Ishikawa (cell line): ENCODE measurements around the gene ANXA2.

Experiments used
- CEBPB ChIP-seq: IDR thresholded peaks from 2 replicates; pipeline ENCODE4 v1.6.1; 2012
- TAF1 ChIP-seq: IDR thresholded peaks from 2 replicates; pipeline ENCODE4 v1.6.1; 2012; ENCODE audit warnings: low read depth, mild to moderate bottlenecking
- YY1 ChIP-seq: IDR thresholded peaks from 2 replicates; pipeline ENCODE4 v1.6.1; 2012; ENCODE audit warnings: low read depth
- TF ChIP-seq, protein P1 (sequence below): IDR thresholded peaks from 2 replicates; pipeline ENCODE4 v1.6.1; 2012; ENCODE audit warnings: low read depth, mild to moderate bottlenecking
- TF ChIP-seq, protein P2 (sequence below): IDR thresholded peaks from 2 replicates; pipeline ENCODE4 v1.6.1; 2012

DNA sequence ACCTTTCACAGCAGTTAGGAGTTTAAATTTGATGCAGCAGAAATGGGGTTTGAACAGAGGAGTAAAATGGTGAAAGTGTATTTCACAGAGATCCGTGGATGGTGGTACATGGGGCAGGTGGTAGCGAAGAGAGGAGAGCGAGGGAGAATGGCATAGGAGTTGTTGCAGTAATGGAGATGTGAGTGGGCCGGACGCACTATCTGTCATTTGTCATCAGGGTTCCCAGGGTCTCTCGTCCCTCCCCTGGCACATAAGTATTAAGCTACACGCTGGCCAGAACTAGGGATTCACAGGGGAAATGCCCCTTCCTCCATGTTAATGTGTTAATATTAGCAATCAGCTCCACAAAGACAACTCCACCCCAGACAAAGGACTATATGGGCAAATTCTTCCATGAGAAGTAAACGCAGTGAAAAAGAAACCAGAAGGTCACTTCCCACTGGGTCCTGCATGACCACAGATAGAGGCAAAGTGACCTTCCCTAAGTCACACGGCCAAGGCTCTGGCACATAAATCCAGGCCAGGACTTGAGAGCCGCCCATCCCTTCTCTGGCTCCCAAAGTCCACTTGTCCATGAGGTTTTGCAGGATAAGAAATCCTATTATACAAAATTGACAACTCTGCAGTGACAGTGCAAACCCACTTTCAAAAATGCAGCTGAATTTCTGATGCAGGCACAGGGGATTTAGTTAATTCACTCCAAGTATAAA lies 42.5 kb downstream of the ANXA2 start:
- TF ChIP-seq, protein P1, sequence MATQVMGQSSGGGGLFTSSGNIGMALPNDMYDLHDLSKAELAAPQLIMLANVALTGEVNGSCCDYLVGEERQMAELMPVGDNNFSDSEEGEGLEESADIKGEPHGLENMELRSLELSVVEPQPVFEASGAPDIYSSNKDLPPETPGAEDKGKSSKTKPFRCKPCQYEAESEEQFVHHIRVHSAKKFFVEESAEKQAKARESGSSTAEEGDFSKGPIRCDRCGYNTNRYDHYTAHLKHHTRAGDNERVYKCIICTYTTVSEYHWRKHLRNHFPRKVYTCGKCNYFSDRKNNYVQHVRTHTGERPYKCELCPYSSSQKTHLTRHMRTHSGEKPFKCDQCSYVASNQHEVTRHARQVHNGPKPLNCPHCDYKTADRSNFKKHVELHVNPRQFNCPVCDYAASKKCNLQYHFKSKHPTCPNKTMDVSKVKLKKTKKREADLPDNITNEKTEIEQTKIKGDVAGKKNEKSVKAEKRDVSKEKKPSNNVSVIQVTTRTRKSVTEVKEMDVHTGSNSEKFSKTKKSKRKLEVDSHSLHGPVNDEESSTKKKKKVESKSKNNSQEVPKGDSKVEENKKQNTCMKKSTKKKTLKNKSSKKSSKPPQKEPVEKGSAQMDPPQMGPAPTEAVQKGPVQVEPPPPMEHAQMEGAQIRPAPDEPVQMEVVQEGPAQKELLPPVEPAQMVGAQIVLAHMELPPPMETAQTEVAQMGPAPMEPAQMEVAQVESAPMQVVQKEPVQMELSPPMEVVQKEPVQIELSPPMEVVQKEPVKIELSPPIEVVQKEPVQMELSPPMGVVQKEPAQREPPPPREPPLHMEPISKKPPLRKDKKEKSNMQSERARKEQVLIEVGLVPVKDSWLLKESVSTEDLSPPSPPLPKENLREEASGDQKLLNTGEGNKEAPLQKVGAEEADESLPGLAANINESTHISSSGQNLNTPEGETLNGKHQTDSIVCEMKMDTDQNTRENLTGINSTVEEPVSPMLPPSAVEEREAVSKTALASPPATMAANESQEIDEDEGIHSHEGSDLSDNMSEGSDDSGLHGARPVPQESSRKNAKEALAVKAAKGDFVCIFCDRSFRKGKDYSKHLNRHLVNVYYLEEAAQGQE: no peak
- TF ChIP-seq YY1 (no peak), TAF1 (no peak), CEBPB (no peak)
- TF ChIP-seq, protein P2, sequence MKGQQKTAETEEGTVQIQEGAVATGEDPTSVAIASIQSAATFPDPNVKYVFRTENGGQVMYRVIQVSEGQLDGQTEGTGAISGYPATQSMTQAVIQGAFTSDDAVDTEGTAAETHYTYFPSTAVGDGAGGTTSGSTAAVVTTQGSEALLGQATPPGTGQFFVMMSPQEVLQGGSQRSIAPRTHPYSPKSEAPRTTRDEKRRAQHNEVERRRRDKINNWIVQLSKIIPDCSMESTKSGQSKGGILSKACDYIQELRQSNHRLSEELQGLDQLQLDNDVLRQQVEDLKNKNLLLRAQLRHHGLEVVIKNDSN: no peak
